ENCODE measurements around the gene C1orf116. TPM values are rescaled to one million over a fixed set of nuclear protein-coding genes. Genes with fewer than 3 reads are reported as not detected.
A peak's percentile ranks its signal among the peaks of the same experiment; 100 is the strongest.

The C1orf116 gene
- total and polyA plus RNA-seq, 10 of the 15 experiments (the other 5 are each of a cell fraction or from before 2014, with no cell fraction given) = 0.01 to 0.08 TPM; not detected in 8

- CTCF ChIA-PET = interaction anchor here (0.7 to 9.8 kb wide), 14 partner anchors 8 to 307 kb away, joined by 3 to 136 read pairs (median 4); partner anchors contain the start of gene FCMR
- DNase-seq (ENCODE audit: low read depth, low spot score) = no peak
- intact Hi-C loops (cut with micrococcal nuclease; ENCODE audit: unreplicated experiment) (loop anchor here (2.0 kb wide), 1 partner anchor 46 kb away; no protein-coding TSS in a partner anchor), in situ Hi-C loops (cut with MboI) (no loop called here)
- POLR2A ChIA-PET = interaction anchor here (0.5 to 3.1 kb wide), 5 partner anchors 15 to 50 kb away, joined by 3 to 12 read pairs (median 5); no protein-coding TSS in a partner anchor
- Histone ChIP-seq H3K27ac (ENCODE audit: control insufficient read depth, insufficient read depth) (no peak within 1 kb of the TSS), H3K4me3 (0 out of 2 replicates have a peak within 1 kb of the TSS, but pooled peaks have one; percentile 2), H3K36me3 (ENCODE audit: control insufficient read depth in 2 of 2, insufficient read depth in 2 of 2, low read length in 1 of 2) (no peaks in the 10 kb centered on the region), H3K79me2 (ENCODE audit: control insufficient read depth, insufficient read depth, low read length) (no peaks in the 10 kb centered on the region), H3K4me1 (ENCODE audit: control insufficient read depth, insufficient read depth, low read length) (peaks cover 38% of the 10 kb centered on the region), H3K9me3 (replicated peaks; ENCODE audit: control insufficient read depth, insufficient read depth, low read length) (no peaks in the 10 kb centered on the region), H3K9ac (ENCODE audit: control insufficient read depth, insufficient read depth, low read length) (no peak within 1 kb of the TSS), H4K20me1 (ENCODE audit: control insufficient read depth, insufficient read depth) (no peaks in the 10 kb centered on the region), H3K4me2 (ENCODE audit: control insufficient read depth, insufficient read depth) (peak within 1 kb of the TSS; percentile 46), H3K27me3 (replicated peaks in 1 of 2; ENCODE audit: control insufficient read depth in 2 of 2, insufficient read depth in 2 of 2, low read length in 1 of 2) (no peaks in the 10 kb centered on the region), H2AFZ (ENCODE audit: control insufficient read depth, low read depth, low read length) (no peak within 1 kb of the TSS; the same call in 1 of the 2 replicates)
- FAIRE-seq = no peak
- BruUV-seq (replicated peaks) = no TSS peak
- RAD21 ChIA-PET (ENCODE audit: unreplicated experiment) = interaction anchor here (0.7 to 4.4 kb wide), 4 partner anchors 12 to 49 kb away, joined by 3 to 36 read pairs (median 6); no protein-coding TSS in a partner anchor
- ATAC-seq = peak; percentile 14; the same call in 2 of the 3 replicates
- SMC1A ChIA-PET (ENCODE audit: uncharacterized antibody, unreplicated experiment) = interaction anchor here (1.0 to 7.5 kb wide), 14 partner anchors 11 to 161 kb away, joined by 3 to 68 read pairs (median 5); partner anchors contain the start of gene PIGR
- TF ChIP-seq ZBTB11 (CRISPR knock-in tag; IDR thresholded peaks at IDR 0.05) (no peak), SRF (IDR thresholded peaks at IDR 0.05; ENCODE audit: low read depth in 2 of 2, low read length in 2 of 2) (no peak), TCF12 (IDR thresholded peaks at IDR 0.05; ENCODE audit: low read depth, low read length) (0 out of 2 replicates have a peak, but pooled peaks have one; percentile 22)
- WGBS (ENCODE audit: insufficient coverage, insufficient replicate concordance, low lambda C conversion rate, missing lambda C conversion rate) = 45% methylated on average over 2 of the region's 2 CpGs
Observed at GRCh38 chr1:206970446-206970845, 62.1 kb downstream of the C1orf116 start, which contains the start of gene FCAMR. Gene FCAMR (minus strand): TSS chr1:206970460. CDS start chr1:206970125, 335 bp downstream.
